WI38 (cell line): ENCODE results near the gene CELF4.

Experiments
- H3K4me3 ChIP-seq: 2 replicates; pipeline ENCODE4 v1.5.1; 2011; ENCODE audit warnings: low read depth, mild to moderate bottlenecking, control low read depth, low read length
- TF ChIP-seq, protein P1 (sequence below): IDR thresholded peaks from 2 replicates; pipeline ENCODE4 v1.5.1; 2012; ENCODE audit warnings: low read depth, mild to moderate bottlenecking, control low read depth, low read length

Gene CELF4

DNA sequence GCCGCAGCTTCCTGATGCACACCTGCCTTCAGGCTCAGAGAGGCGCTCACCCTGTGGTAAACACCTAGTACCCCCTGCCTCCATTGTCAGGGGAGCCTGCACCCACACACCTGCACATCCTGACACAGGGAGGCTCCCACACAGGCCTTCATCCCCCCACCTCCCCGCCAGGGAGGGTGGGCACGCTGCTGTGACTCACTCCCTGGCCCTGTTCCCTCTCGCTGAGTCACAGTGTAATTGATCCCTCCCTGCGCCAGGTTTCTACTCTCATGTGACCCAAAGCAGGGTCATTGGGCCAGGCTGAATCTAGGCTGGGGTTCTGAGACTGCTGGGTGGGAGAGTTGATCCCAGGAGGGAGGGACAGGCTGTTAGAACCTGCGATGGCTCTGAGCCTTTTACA, 8.5 kb upstream of the CELF4 start:
- TF ChIP-seq, protein P1, sequence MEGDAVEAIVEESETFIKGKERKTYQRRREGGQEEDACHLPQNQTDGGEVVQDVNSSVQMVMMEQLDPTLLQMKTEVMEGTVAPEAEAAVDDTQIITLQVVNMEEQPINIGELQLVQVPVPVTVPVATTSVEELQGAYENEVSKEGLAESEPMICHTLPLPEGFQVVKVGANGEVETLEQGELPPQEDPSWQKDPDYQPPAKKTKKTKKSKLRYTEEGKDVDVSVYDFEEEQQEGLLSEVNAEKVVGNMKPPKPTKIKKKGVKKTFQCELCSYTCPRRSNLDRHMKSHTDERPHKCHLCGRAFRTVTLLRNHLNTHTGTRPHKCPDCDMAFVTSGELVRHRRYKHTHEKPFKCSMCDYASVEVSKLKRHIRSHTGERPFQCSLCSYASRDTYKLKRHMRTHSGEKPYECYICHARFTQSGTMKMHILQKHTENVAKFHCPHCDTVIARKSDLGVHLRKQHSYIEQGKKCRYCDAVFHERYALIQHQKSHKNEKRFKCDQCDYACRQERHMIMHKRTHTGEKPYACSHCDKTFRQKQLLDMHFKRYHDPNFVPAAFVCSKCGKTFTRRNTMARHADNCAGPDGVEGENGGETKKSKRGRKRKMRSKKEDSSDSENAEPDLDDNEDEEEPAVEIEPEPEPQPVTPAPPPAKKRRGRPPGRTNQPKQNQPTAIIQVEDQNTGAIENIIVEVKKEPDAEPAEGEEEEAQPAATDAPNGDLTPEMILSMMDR: no peak
- H3K4me3 ChIP-seq: no peak overlapping the region

DNA sequence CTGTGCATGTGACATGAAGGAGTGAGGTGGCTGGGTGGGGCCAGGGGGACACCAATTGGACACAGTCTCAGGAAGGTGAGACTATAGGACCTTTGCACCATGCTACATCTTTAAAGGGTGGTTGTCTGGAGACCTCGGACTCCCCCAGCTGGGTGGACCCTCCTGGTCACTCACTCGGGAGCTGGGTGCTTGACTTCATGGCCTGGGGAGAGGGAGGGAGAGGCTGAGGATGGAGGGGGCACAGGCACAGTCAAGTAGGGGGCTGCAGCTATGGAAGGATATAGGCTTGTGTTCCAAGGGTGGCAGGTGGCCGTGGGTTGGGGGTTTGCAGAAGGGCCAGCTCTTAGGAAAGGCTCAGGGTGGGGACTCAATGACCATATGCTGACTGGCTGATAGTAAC, 7.1 kb upstream of the CELF4 start:
- H3K4me3 ChIP-seq: no peak overlapping the region
- TF ChIP-seq, protein P1: no peak

DNA sequence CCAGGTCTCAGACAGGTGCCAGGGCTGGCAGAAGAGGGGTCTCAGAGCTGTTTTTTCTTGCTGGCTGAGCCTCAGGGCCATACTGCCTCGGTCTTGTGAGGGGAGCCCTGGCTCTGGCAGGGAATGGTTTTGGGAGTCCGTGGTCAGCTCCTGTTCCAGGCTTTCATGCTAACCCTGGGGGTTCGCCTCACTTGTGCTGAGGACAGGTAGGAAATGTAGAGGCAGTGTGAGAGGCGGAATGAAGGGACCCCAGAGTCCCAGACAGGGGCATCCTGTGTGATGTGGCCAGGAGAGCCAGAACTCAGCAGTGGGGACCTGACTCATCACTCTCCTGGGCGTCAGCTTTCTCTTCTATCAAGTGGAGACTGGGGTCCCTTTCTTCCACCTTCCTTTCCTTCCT, 5.7 kb upstream of the CELF4 start:
- H3K4me3 ChIP-seq: no peak overlapping the region
- TF ChIP-seq, protein P1: no peak

DNA sequence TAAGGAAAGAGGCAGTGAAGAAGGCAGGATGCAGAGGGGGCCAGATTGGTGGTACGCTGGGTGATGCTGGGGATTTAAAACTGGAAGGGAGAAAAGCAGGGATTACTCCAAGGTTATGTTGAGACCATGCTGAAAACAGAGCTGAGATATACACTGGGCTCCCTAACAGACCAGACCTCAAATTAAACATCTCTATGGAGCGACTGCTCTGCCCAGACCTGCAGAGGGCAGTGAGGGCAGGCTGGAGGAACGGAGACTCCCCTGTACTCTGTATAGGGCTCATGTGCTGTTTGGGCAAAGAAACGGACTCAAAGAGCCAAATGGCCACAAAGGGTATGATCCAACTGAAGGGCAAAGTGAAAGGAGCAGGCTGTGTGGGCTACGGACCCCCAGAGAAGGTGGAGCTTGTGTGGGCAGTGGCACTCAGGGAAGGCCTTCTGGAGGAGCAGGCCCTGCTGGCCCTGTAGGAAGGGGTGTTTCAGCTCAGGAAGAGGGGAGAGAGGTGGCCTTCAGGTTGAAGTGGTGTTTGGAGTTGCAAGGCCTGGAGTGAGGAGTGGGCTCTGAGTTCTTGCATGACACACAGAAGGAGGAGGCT, 4.8 kb upstream of the CELF4 start:
- no peak overlapping the region for H3K4me3 ChIP-seq
- TF ChIP-seq, protein P1: no peak

DNA sequence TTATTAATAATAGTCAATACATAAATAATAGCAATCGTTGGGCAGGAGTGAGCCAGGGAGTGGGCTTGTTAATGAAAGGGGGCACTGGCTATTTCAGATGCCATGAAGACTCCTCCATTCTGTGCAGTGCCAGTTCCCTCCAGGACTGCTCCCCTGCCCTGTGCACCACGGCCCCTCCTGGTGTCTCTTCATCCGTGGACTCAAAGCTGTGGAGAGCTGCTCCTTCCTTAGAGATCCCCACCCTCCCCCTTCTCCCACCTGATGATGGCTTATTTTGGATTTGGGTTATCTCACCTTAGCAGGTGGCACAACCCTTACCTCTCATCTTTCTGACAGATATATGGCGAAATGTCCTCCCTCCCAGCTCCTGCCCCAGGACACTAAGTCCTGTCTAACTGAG, 3.1 kb upstream of the CELF4 start:
- TF ChIP-seq, protein P1: no peak
- H3K4me3 ChIP-seq: no peak overlapping the region

DNA sequence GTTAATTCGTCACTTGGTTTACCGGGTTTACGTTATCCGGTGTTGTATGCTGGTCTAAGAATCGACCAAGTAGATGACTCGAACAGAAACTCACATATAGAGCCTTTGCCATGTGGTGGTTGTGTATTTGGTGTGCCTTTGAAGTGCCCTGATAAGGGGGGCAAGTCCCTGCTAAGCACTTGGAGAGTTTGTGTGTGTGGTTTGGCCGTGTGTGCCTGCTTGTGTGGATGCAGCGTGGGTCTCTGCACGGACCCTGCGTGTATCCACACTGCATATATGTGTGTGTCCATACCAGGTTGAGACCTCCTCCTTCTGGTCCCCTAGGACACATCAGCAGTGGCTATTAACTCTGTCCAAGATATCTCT, 2.4 kb upstream of the CELF4 start:
- H3K4me3 ChIP-seq: no peak overlapping the region
- TF ChIP-seq, protein P1: no peak

DNA sequence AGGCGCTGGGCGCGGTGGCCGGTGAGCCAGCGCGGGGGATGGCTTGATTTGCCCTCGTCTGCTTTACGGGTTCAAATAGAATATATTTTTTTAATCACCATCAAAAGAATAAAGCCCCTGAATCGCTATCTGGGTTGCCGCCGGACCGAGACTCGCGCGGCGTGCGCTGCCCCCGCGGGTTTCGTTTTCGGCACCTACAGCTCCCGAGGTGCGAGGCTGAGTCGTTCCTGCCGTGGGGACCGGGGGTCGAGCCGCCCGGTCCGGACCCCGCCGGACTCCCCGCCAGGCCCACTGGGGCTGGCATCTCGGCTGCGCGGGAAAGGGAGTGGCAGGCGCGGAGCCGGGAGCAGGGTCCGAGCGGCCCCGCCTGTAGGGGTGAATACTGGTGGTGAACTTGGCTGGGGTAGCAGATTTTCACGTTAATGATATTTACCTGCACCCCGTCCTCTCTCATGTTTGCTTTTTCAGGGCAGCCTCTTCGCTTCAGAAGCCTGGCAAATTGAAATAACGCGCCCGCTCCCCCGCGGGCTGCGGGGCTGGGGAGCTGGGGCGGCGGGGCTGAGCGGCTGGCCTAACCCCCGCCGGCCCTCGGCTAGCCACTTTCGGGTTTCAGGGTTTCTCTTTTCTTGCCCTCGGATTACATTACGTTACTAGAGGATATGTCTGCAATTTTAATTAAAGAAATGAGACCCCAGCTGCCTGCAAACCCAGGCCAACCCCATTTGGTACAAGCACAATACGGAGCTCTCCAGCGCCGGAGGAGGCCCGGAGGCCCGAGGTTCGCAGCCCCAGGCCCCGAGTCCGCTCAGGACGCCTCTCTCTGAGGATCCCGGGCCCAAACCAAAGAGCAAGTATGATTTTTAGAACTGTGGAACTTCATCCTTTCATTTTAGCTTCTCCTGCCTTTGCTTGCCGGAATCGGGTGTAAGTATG, 1.7 kb upstream of the CELF4 start:
- TF ChIP-seq, protein P1: no peak
- H3K4me3 ChIP-seq: peak overlapping the region; percentile 47
